ENCODE results near the gene SHH. TPM values are rescaled to one million over a fixed set of nuclear protein-coding genes. Genes with fewer than 3 reads are reported as not detected.
"Not testable (repeated sequence)": the region's sequence is repeated elsewhere in the genome, so short reads cannot be mapped to it uniquely, and the experiment has no call there.

The SHH gene
- total RNA-seq, 1 experiment from 2014 or later, result not detected

- DNase-seq (ENCODE audit: low read depth), result no peak
These were observed 31.3 kb upstream of the SHH start for GRCh38 chr7:155843426-155844018.

- DNase-seq (ENCODE audit: low read depth), result no peak
These were observed 30.4 kb upstream of the SHH start for GRCh38 chr7:155842496-155843265.

DNA sequence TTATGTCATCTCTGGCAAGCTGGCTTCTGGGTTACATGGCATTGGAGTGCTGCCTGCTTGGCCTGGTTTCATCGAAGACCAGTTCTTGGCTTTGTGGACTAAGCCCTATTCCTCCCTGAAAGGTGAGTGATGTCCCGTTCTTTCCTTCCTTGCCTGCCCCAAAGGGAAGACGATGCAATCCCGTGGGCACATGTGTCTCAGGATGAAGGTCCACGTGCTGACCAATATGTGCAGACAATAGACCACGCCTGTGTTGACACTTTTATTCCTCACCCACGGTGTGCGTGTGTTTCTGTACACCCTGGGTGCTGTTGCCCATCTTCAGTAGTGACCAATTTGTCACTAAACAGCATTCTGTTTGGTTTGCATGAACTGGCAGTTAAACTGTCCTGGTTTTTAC lies 28.6 kb upstream of the SHH start:
- no peak for DNase-seq (ENCODE audit: low read depth)

GRCh38 chr7:155840262-155840885 lies 28.1 kb upstream of the SHH start:
- DNase-seq (ENCODE audit: low read depth), result no peak

DNA sequence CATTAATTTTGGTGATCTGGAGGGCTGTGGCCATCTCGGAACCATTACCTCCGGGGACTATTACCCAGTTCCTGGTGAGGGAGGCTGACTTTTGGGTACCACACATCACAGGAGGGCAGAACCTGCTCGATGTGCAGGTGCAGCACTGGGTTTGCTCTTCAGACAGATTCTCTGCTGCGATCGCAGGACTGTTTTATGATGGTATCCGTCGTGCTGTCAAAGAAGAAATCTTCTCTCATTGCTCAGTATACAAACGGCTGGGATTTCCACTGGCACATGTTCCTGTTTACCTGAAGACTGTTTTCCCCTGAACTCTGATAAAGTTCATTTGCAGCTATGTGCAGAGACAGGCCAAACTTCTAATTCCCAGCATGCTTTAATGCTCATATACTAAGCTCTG lies 27.2 kb upstream of the SHH start:
- no peak for DNase-seq (ENCODE audit: low read depth)

GRCh38 chr7:155838312-155838711 lies 26.0 kb upstream of the SHH start:
- DNase-seq (ENCODE audit: low read depth), result not testable (repeated sequence)

GRCh38 chr7:155837126-155837479 lies 24.8 kb upstream of the SHH start:
- DNase-seq (ENCODE audit: low read depth), result no peak

DNA sequence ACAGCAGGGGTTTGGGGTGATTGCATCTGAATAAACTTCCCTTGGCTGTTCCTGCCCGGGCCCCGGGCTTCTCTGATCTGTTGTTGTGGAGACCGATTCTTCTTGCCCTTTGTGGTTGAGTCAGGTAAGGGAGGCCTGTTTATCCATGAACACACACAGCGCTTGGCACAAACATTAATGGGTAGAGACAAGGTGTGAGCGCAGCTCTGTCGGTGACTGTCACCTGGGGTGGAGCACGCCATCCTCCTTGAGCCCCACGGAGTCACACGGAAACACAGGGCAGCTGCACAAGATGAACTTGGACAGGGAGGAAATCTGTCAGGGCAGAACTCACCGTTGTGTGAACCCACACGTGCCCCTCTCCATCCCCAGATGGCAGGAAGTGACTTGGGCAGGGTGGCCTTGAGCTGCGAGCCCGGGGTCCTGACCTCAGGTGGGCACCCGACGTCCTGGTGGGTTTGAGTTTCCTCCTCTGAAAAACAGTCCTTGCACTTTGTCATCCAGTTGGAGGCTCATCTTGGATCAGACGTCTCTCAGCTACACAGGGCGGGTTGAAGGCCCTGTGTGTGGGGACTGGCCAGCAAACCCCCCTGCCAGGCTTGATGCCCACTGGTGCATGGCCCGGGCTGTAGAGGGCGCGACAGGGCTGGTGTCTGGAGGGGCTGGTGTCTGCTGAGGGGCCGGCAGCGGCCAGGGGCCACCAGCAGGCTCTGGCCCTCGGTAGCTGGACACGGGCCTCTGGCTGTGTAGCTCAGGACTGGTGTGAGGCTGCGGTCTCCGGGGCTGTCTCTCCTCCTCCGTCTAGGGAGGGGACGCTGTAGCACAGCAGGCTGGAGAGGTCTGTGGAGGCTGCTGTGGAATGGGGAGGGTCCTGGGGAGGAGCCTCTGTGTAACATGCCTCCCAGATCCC lies 24.2 kb upstream of the SHH start:
- DNase-seq (ENCODE audit: low read depth), result no peak

DNA sequence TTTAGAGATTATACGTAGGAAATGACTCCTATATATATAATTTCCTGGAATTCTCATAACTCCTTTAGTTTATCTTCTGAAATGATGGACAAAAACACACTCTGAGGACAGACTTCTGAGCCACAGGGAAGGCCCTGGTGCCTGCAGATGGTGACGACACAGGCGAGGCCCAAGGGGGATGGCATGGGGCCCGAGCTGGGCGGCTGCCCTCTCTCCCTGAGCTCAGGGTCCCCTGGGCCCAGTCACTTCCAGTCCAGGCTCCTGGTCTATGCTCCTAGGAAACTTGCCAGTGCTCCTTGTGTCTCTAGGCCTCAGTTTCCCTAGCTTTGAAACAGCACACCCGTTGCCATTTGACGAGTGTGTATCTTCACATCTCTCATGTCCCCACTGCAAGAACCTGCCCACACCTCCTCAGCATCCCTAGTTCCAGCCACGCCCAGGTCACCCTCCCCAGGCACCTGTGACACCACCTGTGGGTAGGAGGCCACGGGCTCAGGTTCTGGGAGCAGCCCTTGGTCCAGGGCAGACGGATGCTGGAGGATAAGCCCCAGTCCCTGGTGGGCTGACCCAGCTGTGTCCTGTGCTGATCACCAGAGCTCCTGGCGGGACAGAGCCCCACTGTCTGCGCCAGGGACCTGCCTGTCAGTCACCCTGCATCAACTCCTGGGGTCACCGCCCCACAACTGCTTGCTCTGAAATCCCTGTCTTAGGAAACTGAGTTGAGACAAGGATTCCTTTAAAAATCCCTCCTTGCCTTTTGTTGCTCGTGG lies 23.4 kb upstream of the SHH start:
- DNase-seq (ENCODE audit: low read depth), result no peak

GRCh38 chr7:155834486-155835048 lies 22.3 kb upstream of the SHH start:
- no peak for DNase-seq (ENCODE audit: low read depth)

- DNase-seq (ENCODE audit: low read depth), result no peak
These were observed 21.4 kb upstream of the SHH start for GRCh38 chr7:155833651-155834050.

- DNase-seq (ENCODE audit: low read depth), result no peak
These were observed 20.3 kb upstream of the SHH start for GRCh38 chr7:155832581-155832981.

- no peak for DNase-seq (ENCODE audit: low read depth)
These were observed 19.7 kb upstream of the SHH start for GRCh38 chr7:155831807-155832524.

GRCh38 chr7:155830961-155831806 lies 18.9 kb upstream of the SHH start:
- no peak for DNase-seq (ENCODE audit: low read depth)

DNA sequence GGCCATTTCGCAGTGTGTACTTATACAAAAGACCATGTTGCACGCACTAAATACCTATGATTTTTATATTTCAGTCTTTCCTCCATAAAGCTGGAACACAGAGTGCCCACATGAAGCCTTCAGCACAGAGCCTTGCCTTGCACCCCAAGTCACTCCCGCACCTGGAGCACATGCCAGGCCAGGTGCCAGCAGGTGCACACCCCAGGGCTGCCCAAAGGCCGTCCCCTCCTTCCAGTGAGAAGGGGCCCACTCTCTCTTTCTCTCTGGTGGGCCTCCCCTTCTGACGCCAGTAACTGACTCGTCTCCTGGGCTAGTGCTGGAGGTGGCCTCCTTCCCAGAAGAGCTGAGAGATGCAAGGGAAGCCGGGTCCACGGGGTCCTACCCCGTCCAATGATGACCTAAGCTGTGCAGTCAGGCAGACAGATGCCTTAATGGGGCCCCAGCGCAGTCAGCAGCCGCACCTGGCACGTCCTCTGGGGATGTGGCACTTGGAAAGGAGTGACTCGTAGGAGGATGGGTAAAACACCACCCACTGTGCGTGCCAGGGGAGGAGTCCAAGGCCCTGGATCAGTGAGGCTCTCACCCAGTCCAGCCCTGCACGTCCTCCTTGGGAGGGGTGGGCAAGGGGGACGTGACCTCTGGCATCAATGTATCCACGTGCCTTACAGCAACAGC lies 17.7 kb upstream of the SHH start:
- no peak for DNase-seq (ENCODE audit: low read depth)

DNA sequence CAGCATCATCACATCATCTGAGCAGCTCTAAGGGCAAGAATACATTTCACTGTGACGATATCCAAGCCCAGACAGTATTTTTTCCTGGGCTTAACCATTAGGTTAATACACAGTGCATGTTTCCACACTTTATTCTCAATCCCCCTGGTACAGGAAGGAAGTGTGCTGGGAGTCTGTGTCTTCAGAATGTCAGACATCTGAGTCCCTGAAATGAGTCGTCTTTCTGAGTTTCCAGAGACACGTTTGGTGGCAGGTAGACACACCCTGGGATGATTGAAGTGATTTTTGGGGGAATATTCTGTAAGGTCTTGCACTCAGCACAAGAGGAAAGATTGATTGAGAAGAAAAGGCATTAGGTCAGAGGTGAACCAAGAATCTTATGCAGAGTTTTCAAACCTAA lies 13.1 kb upstream of the SHH start:
- DNase-seq (ENCODE audit: low read depth), result no peak

GRCh38 chr7:155824227-155824886 lies 12.1 kb upstream of the SHH start:
- DNase-seq (ENCODE audit: low read depth), result peak; percentile 35

DNA sequence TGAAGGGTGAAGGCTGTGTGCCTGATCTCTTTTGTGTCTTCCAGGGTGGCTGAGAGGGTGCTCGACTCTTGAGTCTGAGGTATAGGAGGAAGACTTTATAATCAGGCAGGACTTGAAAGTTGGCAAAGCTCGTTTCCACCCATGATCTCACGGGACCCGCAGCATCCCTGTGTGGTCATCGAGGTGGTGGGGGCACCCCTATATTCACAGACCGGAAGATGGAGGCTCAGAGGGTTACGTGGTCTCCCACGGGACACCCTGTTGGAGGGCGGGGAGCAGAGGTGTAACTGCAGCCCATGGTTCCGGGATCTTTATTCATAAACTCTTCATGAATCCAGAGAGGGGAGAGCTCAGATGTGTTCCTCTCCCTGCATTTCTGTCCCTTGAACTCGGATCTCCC lies 9.6 kb upstream of the SHH start:
- no peak for DNase-seq (ENCODE audit: low read depth)

All from LHCN-M2 (cell line).